ENCODE results near the gene GPX2. TPM values are rescaled to one million over a fixed set of nuclear protein-coding genes. Genes with fewer than 3 reads are reported as not detected.

Gene GPX2
- total and polyA plus RNA-seq, 2 donors: 1.5 to 20.3 TPM

DNA sequence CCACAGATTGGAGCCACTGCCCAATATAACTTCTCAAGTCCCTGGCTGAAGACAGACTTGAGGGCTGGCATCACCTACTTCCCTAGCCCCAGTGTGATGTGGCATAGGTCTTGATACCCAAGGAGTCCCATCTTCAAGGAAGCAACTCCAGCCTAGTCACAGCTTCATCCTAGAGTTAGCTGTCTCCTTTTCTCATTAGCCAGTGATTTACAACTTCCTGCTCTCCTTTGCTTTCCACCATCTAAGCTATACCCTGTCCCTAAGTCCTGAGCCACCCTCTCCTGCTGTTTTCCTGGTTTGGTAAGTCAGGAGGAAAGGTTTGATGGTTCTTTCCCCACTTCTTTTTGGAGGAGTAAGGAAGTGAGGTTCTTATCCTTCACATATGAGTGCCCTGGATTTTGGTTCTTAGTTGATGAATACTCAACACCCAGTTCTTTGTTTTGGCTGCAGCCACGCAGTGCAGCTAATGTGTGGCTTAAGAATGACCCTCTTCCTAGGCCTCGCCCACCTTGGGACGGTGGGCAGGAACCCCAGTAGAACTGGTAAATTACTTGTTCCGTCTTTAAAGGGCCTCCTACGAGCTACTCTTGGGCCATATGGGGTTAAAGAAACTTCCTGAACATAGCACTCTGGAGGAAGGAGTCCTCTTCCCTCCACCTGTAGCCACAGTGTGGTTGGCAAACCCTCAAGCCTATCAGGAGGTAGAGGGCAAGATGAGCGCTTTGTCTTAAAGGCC is 3.9 kb upstream of the GPX2 start:
- no peak overlapping the region for H3K4me3 ChIP-seq (ENCODE audit: low read length in 2 of 2)
- DNase-seq (ENCODE audit: low read depth in 6 of 9, low spot score in 9 of 9): no peak
- peaks cover 0 to 19% of the 10 kb centered on the region in 2 donors for H3K4me1 ChIP-seq (ENCODE audit: control insufficient read depth in 2 of 2, insufficient read depth in 2 of 2, low read length in 2 of 2)
- H3K9me3 ChIP-seq (ENCODE audit: control insufficient read depth in 2 of 2, insufficient read depth in 1 of 2, low read length in 1 of 2): no peaks in the 10 kb centered on the region
- H3K36me3 ChIP-seq (ENCODE audit: control insufficient read depth in 2 of 2, insufficient read depth in 2 of 2, low read length in 1 of 2): peaks cover 28 to 57% of the 10 kb centered on the region in 2 donors
- H3K27ac ChIP-seq (ENCODE audit: low read depth in 1 of 2, low read length in 1 of 2): no peak overlapping the region
- no peaks in the 10 kb centered on the region for H3K27me3 ChIP-seq (ENCODE audit: control insufficient read depth in 2 of 2, insufficient read depth in 1 of 2, low read length in 1 of 2)
- 46% methylated on average over 6 of the region's 6 CpGs for WGBS

DNA sequence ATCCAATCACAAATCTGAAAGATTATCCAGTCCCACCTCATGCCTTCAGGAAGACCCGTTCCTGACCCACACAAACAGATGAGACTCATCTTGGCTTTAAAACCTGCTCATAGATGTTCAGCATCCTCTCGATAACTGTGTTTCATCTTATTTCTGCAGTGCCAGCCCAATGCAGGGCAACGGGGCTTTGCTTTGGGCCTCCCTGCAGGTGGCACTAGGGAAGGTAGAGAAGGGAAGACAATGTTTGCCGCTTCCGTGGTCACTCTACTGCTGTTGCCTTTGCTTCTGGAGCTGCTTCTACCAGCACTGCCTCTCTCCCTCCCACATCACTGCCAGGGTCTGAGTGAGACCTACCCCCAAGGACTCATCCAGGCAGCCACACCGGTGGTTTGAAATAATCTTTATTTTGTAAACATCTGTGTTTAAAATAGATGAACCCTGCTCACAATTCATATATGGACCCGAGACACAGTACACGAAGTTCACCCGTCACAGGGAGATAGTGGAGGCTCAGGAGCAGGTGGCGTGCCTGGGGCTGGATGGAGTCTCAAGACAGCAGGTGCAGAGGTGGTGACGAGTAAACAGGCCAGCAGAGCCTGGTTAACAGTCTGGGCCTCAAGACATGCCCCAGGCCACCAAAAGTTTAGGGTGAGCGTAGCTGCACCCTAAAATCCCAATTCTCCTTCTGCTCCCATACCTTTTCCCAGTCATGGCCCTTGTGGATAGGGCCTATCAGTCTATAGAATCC is 3.1 kb upstream of the GPX2 start:
- no peak overlapping the region for H3K27ac ChIP-seq (ENCODE audit: low read depth in 1 of 2, low read length in 1 of 2)
- peaks cover 27 to 57% of the 10 kb centered on the region in 2 donors for H3K36me3 ChIP-seq (ENCODE audit: control insufficient read depth in 2 of 2, insufficient read depth in 2 of 2, low read length in 1 of 2)
- no peak for DNase-seq (ENCODE audit: low read depth in 6 of 9, low spot score in 9 of 9)
- H3K4me3 ChIP-seq (ENCODE audit: low read length in 2 of 2): no peak overlapping the region
- peaks cover 0 to 19% of the 10 kb centered on the region in 2 donors for H3K4me1 ChIP-seq (ENCODE audit: control insufficient read depth in 2 of 2, insufficient read depth in 2 of 2, low read length in 2 of 2)
- 88% methylated on average over 12 of the region's 12 CpGs for WGBS
- H3K27me3 ChIP-seq (ENCODE audit: control insufficient read depth in 2 of 2, insufficient read depth in 1 of 2, low read length in 1 of 2): no peaks in the 10 kb centered on the region
- H3K9me3 ChIP-seq (ENCODE audit: control insufficient read depth in 2 of 2, insufficient read depth in 1 of 2, low read length in 1 of 2): no peaks in the 10 kb centered on the region

GRCh38 chr14:64944861-64945260 is 2.3 kb upstream of the GPX2 start:
- Histone ChIP-seq H3K9me3 (ENCODE audit: control insufficient read depth in 2 of 2, insufficient read depth in 1 of 2, low read length in 1 of 2) (no peaks in the 10 kb centered on the region), H3K4me3 (ENCODE audit: low read length in 2 of 2) (no peak overlapping the region), H3K27ac (ENCODE audit: low read depth in 1 of 2, low read length in 1 of 2) (no peak overlapping the region), H3K4me1 (ENCODE audit: control insufficient read depth in 2 of 2, insufficient read depth in 2 of 2, low read length in 2 of 2) (peaks cover 0 to 19% of the 10 kb centered on the region in 2 donors), H3K27me3 (ENCODE audit: control insufficient read depth in 2 of 2, insufficient read depth in 1 of 2, low read length in 1 of 2) (no peaks in the 10 kb centered on the region), H3K36me3 (ENCODE audit: control insufficient read depth in 2 of 2, insufficient read depth in 2 of 2, low read length in 1 of 2) (peaks cover 31 to 52% of the 10 kb centered on the region in 2 donors)
- DNase-seq (ENCODE audit: low read depth in 6 of 9, low spot score in 9 of 9): no peak
- 97% methylated on average over 4 of the region's 4 CpGs for WGBS

GRCh38 chr14:64944041-64944440 is 1.5 kb upstream of the GPX2 start:
- Histone ChIP-seq H3K4me3 (ENCODE audit: low read length in 2 of 2) (no peak overlapping the region), H3K4me1 (ENCODE audit: control insufficient read depth in 2 of 2, insufficient read depth in 2 of 2, low read length in 2 of 2) (peaks cover 0 to 22% of the 10 kb centered on the region in 2 donors), H3K27me3 (ENCODE audit: control insufficient read depth in 2 of 2, insufficient read depth in 1 of 2, low read length in 1 of 2) (no peaks in the 10 kb centered on the region), H3K36me3 (ENCODE audit: control insufficient read depth in 2 of 2, insufficient read depth in 2 of 2, low read length in 1 of 2) (peaks cover 35 to 60% of the 10 kb centered on the region in 2 donors), H3K27ac (ENCODE audit: low read depth in 1 of 2, low read length in 1 of 2) (no peak overlapping the region), H3K9me3 (ENCODE audit: control insufficient read depth in 2 of 2, insufficient read depth in 1 of 2, low read length in 1 of 2) (no peaks in the 10 kb centered on the region)
- 97% methylated on average over 2 of the region's 2 CpGs for WGBS
- DNase-seq (ENCODE audit: low read depth in 6 of 9, low spot score in 9 of 9): no peak

GRCh38 chr14:64943556-64943955 is 1.0 kb upstream of the GPX2 start:
- Histone ChIP-seq H3K9me3 (ENCODE audit: control insufficient read depth in 2 of 2, insufficient read depth in 1 of 2, low read length in 1 of 2) (no peaks in the 10 kb centered on the region), H3K36me3 (ENCODE audit: control insufficient read depth in 2 of 2, insufficient read depth in 2 of 2, low read length in 1 of 2) (peaks cover 35 to 59% of the 10 kb centered on the region in 2 donors), H3K4me1 (ENCODE audit: control insufficient read depth in 2 of 2, insufficient read depth in 2 of 2, low read length in 2 of 2) (peaks cover 0 to 22% of the 10 kb centered on the region in 2 donors), H3K27me3 (ENCODE audit: control insufficient read depth in 2 of 2, insufficient read depth in 1 of 2, low read length in 1 of 2) (no peaks in the 10 kb centered on the region), H3K27ac (ENCODE audit: low read depth in 1 of 2, low read length in 1 of 2) (peak overlapping the region in 1 of 2 donors; percentile 31), H3K4me3 (ENCODE audit: low read length in 2 of 2) (no peak overlapping the region)
- 49% methylated on average over 6 of the region's 6 CpGs for WGBS
- DNase-seq (ENCODE audit: low read depth in 6 of 9, low spot score in 9 of 9): no peak

DNA sequence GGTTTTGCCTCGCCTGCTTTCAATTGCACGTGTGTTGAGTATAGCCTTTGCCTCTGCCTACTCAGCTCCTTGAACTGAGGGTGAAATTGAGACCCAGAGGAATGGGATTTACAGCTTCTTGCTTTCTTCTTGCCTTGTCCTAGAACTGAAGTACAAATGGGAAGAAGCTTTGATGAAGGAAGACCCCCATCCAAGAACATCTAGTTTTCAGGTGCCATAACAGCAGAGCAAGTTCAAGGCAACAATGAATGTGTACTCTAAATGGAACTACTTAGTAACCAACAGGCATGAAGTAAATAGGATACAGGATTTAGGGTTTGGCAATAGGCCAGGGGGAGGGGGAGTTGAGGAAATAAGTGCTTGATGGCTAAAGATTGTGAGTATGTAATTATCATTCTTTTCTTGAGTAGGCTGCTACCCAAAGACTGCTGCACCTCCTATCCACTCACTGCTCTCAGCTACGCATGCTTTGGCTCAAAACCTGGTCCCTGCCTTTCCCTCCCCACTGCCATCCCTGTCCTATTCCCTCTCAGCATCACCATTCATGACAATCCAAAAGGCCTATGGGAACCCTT is 2.1 kb downstream of the GPX2 start:
- no peaks in the 10 kb centered on the region for H3K9me3 ChIP-seq (ENCODE audit: control insufficient read depth in 2 of 2, insufficient read depth in 1 of 2, low read length in 1 of 2)
- 87% methylated on average over 3 of the region's 3 CpGs for WGBS
- no peak for DNase-seq (ENCODE audit: low read depth in 6 of 9, low spot score in 9 of 9)
- H3K27me3 ChIP-seq (ENCODE audit: control insufficient read depth in 2 of 2, insufficient read depth in 1 of 2, low read length in 1 of 2): no peaks in the 10 kb centered on the region
- H3K36me3 ChIP-seq (ENCODE audit: control insufficient read depth in 2 of 2, insufficient read depth in 2 of 2, low read length in 1 of 2): peaks cover 41 to 49% of the 10 kb centered on the region in 2 donors
- peaks cover 0 to 9% of the 10 kb centered on the region in 2 donors for H3K4me1 ChIP-seq (ENCODE audit: control insufficient read depth in 2 of 2, insufficient read depth in 2 of 2, low read length in 2 of 2)
- no peak overlapping the region for H3K4me3 ChIP-seq (ENCODE audit: low read length in 2 of 2)
- H3K27ac ChIP-seq (ENCODE audit: low read depth in 1 of 2, low read length in 1 of 2): no peak overlapping the region

DNA sequence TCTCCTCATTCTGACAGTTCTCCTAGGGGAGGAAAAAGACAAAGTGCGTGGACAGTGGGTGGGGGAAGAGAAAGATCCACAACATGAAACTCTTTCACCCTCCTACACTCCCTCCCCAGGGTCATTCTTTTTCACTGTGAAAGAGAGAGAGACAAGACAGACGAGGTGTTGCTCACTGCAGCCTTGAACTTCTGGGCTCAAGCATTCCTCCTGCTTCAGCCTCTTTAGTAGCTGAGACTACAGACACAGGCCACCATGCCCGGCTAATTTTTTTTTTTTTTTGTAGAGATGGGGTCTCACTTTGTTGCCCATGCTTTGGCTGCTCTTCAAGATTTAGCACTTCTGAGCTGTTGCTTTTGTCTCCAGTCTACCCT is 2.7 kb downstream of the GPX2 start:
- Histone ChIP-seq H3K4me1 (ENCODE audit: control insufficient read depth in 2 of 2, insufficient read depth in 2 of 2, low read length in 2 of 2) (peaks cover 0 to 7% of the 10 kb centered on the region in 2 donors), H3K4me3 (ENCODE audit: low read length in 2 of 2) (no peak overlapping the region), H3K36me3 (ENCODE audit: control insufficient read depth in 2 of 2, insufficient read depth in 2 of 2, low read length in 1 of 2) (peaks cover 44 to 49% of the 10 kb centered on the region in 2 donors), H3K27ac (ENCODE audit: low read depth in 1 of 2, low read length in 1 of 2) (no peak overlapping the region), H3K9me3 (ENCODE audit: control insufficient read depth in 2 of 2, insufficient read depth in 1 of 2, low read length in 1 of 2) (no peaks in the 10 kb centered on the region), H3K27me3 (ENCODE audit: control insufficient read depth in 2 of 2, insufficient read depth in 1 of 2, low read length in 1 of 2) (no peaks in the 10 kb centered on the region)
- WGBS: 91% methylated on average over 3 of the region's 3 CpGs
- DNase-seq (ENCODE audit: low read depth in 6 of 9, low spot score in 9 of 9): no peak

- Histone ChIP-seq H3K36me3 (ENCODE audit: control insufficient read depth in 2 of 2, insufficient read depth in 2 of 2, low read length in 1 of 2) (peaks cover 47 to 49% of the 10 kb centered on the region in 2 donors), H3K9me3 (ENCODE audit: control insufficient read depth in 2 of 2, insufficient read depth in 1 of 2, low read length in 1 of 2) (no peaks in the 10 kb centered on the region), H3K27me3 (ENCODE audit: control insufficient read depth in 2 of 2, insufficient read depth in 1 of 2, low read length in 1 of 2) (no peaks in the 10 kb centered on the region), H3K4me3 (ENCODE audit: low read length in 2 of 2) (no peak overlapping the region), H3K27ac (ENCODE audit: low read depth in 1 of 2, low read length in 1 of 2) (no peak overlapping the region), H3K4me1 (ENCODE audit: control insufficient read depth in 2 of 2, insufficient read depth in 2 of 2, low read length in 2 of 2) (peaks cover 0 to 7% of the 10 kb centered on the region in 2 donors)
- no peak for DNase-seq (ENCODE audit: low read depth in 6 of 9, low spot score in 9 of 9)
- WGBS: 98% methylated on average over 17 of the region's 17 CpGs
Observed at GRCh38 chr14:64938972-64939816, 3.4 kb downstream of the GPX2 start.

All from thymus (tissue), 11 donors.